ENCODE measurements around the gene MANF. TPM values are rescaled to one million over a fixed set of nuclear protein-coding genes. Genes with fewer than 3 reads are reported as not detected.
"Not testable (repeated sequence)": the region's sequence is repeated elsewhere in the genome, so short reads cannot be mapped to it uniquely, and the experiment has no call there.

MANF gene
- total RNA-seq, 1 donor = 11.2 TPM

DNA sequence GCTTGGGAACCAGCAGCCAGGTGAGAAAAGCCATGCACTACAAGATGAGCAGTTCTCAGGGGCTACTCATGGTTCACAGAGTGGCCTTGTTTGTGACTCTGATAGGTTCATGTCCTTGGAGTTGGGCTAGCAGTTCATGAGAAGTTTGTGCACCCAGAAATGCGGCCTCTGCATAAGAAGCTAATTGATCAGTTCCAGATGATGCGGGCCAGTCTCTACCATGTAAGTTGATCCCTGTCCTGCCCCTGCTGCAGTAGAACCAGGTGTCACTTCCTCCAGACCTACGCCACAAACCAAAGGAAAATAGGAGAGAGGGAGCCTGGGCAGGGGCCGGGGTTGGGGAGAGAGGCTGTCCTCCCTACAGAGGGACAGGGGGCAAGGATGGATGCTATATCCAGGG lies 27.2 kb upstream of the MANF start:
- H3K27me3 ChIP-seq (ENCODE audit: insufficient read depth, low read length) = no peaks in the 10 kb centered on the region
- H3K9me3 ChIP-seq (ENCODE audit: low read depth, low read length) = no peaks in the 10 kb centered on the region
- H3K4me1 ChIP-seq (ENCODE audit: insufficient read depth, low read length) = no peaks in the 10 kb centered on the region
- H3K4me3 ChIP-seq (ENCODE audit: low read length) = no peak overlapping the region

DNA sequence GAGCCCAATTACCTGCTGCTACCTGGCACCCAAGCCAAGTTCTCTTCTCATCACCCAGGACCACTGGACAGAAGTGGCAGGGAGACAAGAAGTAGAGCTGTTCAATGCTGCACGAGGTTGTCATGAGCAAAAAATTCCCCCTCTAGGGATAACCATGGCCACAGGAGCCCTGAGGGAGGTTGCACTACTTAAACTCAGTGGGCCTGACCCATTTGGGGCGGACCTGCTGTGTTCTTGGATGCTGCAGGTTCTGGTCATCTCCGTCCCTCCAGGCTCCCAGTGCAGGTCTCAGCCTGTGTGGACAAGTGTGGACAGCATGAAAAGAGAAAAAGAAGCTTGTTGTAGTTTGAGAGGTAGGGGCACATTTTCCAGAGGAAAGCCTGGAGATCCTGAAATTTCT lies 26.1 kb upstream of the MANF start:
- Histone ChIP-seq H3K4me3 (ENCODE audit: low read length) (no peak overlapping the region), H3K9me3 (ENCODE audit: low read depth, low read length) (no peaks in the 10 kb centered on the region), H3K4me1 (ENCODE audit: insufficient read depth, low read length) (no peaks in the 10 kb centered on the region), H3K27me3 (ENCODE audit: insufficient read depth, low read length) (no peaks in the 10 kb centered on the region)

DNA sequence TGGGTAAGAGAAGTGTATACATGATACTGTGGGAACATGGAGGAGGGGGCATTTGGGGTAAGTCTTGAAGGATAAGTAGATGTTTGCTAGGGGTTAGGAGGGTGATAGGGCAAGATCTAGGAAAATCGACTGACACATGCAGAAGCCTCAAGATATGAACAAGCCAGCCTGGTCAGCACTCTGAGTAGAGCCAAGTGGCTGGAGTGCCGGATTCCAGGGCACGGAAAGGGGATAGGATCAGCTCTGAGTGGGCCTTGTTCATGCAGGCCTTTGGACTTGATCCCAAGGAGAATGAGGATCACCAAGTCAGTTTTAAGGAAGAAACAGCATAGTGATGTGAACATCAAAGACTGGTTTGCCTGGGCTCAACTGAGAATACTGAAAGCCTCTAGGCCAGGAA lies 24.3 kb upstream of the MANF start:
- Histone ChIP-seq H3K9me3 (ENCODE audit: low read depth, low read length) (no peaks in the 10 kb centered on the region), H3K27me3 (ENCODE audit: insufficient read depth, low read length) (no peaks in the 10 kb centered on the region), H3K4me3 (ENCODE audit: low read length) (no peak overlapping the region), H3K4me1 (ENCODE audit: insufficient read depth, low read length) (no peaks in the 10 kb centered on the region)

- no peak overlapping the region for H3K4me3 ChIP-seq (ENCODE audit: low read length)
- no peaks in the 10 kb centered on the region for H3K4me1 ChIP-seq (ENCODE audit: insufficient read depth, low read length)
- H3K27me3 ChIP-seq (ENCODE audit: insufficient read depth, low read length) = no peaks in the 10 kb centered on the region
- no peaks in the 10 kb centered on the region for H3K9me3 ChIP-seq (ENCODE audit: low read depth, low read length)
These were observed 23.3 kb upstream of the MANF start for GRCh38 chr3:51361746-51362145.

GRCh38 chr3:51362476-51362875 lies 22.6 kb upstream of the MANF start:
- H3K9me3 ChIP-seq (ENCODE audit: low read depth, low read length) = no peaks in the 10 kb centered on the region
- H3K4me1 ChIP-seq (ENCODE audit: insufficient read depth, low read length) = no peaks in the 10 kb centered on the region
- no peak overlapping the region for H3K4me3 ChIP-seq (ENCODE audit: low read length)
- no peaks in the 10 kb centered on the region for H3K27me3 ChIP-seq (ENCODE audit: insufficient read depth, low read length)

- H3K4me3 ChIP-seq (ENCODE audit: low read length); H3K27me3 ChIP-seq (ENCODE audit: insufficient read depth, low read length); H3K4me1 ChIP-seq (ENCODE audit: insufficient read depth, low read length); H3K9me3 ChIP-seq (ENCODE audit: low read depth, low read length): not testable (repeated sequence)
These were observed 16.8 kb upstream of the MANF start for GRCh38 chr3:51368276-51368675.

GRCh38 chr3:51371943-51372557 lies 13.0 kb upstream of the MANF start:
- H3K27me3 ChIP-seq (ENCODE audit: insufficient read depth, low read length) = no peaks in the 10 kb centered on the region
- no peak overlapping the region for H3K4me3 ChIP-seq (ENCODE audit: low read length)
- no peaks in the 10 kb centered on the region for H3K9me3 ChIP-seq (ENCODE audit: low read depth, low read length)
- no peaks in the 10 kb centered on the region for H3K4me1 ChIP-seq (ENCODE audit: insufficient read depth, low read length)

DNA sequence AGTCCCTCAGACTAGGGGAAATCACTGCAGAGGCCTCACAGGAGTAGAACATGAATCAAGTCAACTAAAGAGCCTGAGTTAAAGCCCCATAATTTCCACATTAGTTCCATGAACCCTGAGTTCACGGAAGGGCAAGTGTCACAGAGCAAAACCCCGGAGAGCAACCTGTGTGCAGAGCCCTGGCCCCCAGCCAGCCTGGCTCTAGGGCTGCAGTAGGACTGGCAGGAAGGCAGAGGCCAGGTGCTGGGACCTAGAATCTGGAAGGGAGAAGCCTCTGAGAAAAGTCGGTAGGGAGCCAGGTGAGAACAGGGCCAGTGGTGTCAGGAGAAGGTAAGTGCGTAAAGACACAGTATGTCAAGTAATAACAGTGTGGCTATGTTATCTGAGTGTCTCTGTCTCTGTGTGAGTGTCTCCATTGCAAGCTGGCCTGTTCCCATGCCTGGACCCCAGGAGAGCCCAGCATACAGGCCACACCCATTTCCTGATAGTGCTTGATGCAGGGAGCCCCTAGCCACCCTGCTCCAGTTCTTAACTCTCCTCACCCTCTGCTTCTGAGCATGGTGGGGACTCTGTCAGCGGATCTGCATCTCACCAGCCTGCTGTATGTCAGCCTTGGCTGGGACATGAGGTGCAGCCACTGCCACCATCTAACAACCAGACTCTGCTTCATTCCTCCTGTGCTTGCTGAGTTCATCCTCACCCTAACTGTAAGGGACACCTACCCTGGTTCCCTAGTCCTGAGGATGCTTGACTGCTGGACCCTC lies 11.3 kb upstream of the MANF start:
- Histone ChIP-seq H3K9me3 (ENCODE audit: low read depth, low read length) (no peaks in the 10 kb centered on the region), H3K4me1 (ENCODE audit: insufficient read depth, low read length) (no peaks in the 10 kb centered on the region), H3K27me3 (ENCODE audit: insufficient read depth, low read length) (no peaks in the 10 kb centered on the region), H3K4me3 (ENCODE audit: low read length) (no peak overlapping the region)

GRCh38 chr3:51374456-51374855 lies 10.6 kb upstream of the MANF start:
- H3K4me1 ChIP-seq (ENCODE audit: insufficient read depth, low read length) = peaks cover 4% of the 10 kb centered on the region
- H3K27me3 ChIP-seq (ENCODE audit: insufficient read depth, low read length) = no peaks in the 10 kb centered on the region
- H3K9me3 ChIP-seq (ENCODE audit: low read depth, low read length) = no peaks in the 10 kb centered on the region
- H3K4me3 ChIP-seq (ENCODE audit: low read length) = no peak overlapping the region

DNA sequence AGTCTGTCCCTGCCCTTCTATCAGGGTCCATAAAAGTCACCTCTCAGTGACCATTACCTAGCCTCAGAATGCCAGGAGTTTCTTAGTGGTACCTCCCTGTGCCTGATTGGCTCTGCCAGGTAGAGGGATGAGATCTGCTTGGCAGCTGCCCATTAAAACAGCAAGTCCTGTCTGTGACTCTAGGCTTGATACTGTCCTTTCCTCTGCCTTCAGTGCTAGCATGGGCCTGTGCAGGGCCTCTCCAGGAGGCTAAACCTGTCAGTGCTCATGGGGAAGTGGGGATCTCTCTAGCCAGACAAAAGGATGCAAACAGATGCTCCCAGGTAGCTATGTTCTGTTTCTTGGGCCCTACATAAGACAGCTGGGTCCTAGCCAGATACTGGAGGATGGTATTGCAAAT lies 10.0 kb upstream of the MANF start:
- H3K9me3 ChIP-seq (ENCODE audit: low read depth, low read length) = no peaks in the 10 kb centered on the region
- H3K4me1 ChIP-seq (ENCODE audit: insufficient read depth, low read length) = peaks cover 4% of the 10 kb centered on the region
- no peak overlapping the region for H3K4me3 ChIP-seq (ENCODE audit: low read length)
- no peaks in the 10 kb centered on the region for H3K27me3 ChIP-seq (ENCODE audit: insufficient read depth, low read length)

DNA sequence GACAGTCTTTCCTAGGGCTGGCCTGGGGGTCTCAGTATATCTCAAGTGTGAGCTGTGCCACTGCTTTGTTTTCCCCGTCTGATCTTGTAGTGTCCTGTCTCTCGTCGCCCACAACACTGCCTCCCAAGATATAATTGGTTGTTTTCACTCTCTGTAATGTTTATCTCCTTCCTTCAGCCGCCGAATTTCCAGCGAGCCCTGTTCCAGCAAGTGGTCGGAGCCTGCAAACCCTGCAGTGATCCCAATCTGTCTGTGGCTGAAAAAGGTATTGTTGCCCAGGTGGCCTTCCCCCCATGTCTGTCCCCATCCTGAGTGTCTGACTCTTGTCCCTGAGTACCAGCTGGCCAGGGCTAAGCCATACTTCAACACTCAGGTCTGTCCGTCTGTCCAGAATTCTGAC lies 9.5 kb upstream of the MANF start:
- no peaks in the 10 kb centered on the region for H3K27me3 ChIP-seq (ENCODE audit: insufficient read depth, low read length)
- H3K4me1 ChIP-seq (ENCODE audit: insufficient read depth, low read length) = peaks cover 4% of the 10 kb centered on the region
- H3K9me3 ChIP-seq (ENCODE audit: low read depth, low read length) = no peaks in the 10 kb centered on the region
- H3K4me3 ChIP-seq (ENCODE audit: low read length) = no peak overlapping the region

DNA sequence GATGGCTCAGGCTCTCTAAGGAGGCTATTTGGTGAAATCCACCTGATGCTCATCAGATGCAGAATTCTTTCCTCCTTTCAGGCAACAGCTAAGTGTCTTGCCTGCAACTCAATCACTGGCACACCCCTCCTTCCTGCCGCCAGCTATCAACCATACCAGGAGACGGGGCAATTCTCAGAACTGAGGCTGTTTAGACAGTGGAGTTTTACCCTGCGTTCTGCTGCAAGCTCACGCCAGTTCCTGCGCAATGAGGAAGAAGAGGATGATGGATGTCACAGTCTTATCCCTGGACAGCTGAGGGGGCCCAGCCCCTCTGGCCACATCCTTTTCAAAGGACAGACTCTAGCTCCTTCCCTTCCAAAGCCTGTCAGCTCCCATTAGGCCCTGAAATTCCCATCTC lies 7.0 kb upstream of the MANF start:
- Histone ChIP-seq H3K4me1 (ENCODE audit: insufficient read depth, low read length) (peaks cover 4% of the 10 kb centered on the region), H3K4me3 (ENCODE audit: low read length) (no peak overlapping the region), H3K27me3 (ENCODE audit: insufficient read depth, low read length) (no peaks in the 10 kb centered on the region), H3K9me3 (ENCODE audit: low read depth, low read length) (no peaks in the 10 kb centered on the region)

DNA sequence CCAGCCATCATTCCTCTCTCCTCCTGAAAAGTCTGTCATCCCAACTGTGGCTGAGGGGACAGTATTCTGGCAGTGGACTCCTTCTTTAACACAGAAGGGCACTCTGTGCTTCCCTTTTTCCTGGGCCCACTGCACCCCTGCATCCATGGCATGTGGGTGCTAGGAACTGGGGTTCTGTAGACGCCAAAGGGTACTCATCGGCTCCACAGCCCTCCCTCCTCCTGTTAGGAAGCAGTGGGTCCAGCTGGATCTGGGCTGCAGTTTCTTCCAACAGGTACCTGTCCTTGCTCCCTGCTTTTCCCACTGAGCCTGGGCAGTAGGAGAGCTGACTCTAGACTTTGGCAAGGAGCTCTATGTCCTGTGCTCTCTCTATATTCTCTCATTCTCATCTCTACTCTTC lies 6.4 kb upstream of the MANF start:
- no peaks in the 10 kb centered on the region for H3K27me3 ChIP-seq (ENCODE audit: insufficient read depth, low read length)
- H3K4me3 ChIP-seq (ENCODE audit: low read length) = no peak overlapping the region
- peaks cover 4% of the 10 kb centered on the region for H3K4me1 ChIP-seq (ENCODE audit: insufficient read depth, low read length)
- no peaks in the 10 kb centered on the region for H3K9me3 ChIP-seq (ENCODE audit: low read depth, low read length)

DNA sequence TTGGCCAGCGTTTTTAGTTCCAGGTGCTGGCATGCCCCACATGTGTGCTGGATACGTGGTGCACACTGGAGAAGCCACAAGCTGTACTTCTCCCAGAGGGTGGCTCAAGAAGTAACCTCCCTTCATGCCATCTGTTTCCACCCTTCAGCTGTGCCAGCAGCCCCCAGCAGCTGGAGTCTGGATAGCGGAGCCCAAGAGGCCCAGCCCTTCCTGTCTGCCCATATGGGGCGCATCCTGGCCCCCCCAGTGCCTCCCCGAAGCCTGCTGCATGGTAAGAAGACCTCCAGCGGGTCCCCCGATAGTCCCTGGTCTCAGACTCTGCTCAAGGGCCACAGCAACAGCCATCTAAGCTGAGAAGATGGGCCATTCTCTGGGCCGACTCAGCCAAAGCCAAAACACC lies 5.8 kb upstream of the MANF start:
- no peaks in the 10 kb centered on the region for H3K9me3 ChIP-seq (ENCODE audit: low read depth, low read length)
- H3K4me3 ChIP-seq (ENCODE audit: low read length) = no peak overlapping the region
- peaks cover 8% of the 10 kb centered on the region for H3K4me1 ChIP-seq (ENCODE audit: insufficient read depth, low read length)
- H3K27me3 ChIP-seq (ENCODE audit: insufficient read depth, low read length) = no peaks in the 10 kb centered on the region

GRCh38 chr3:51379746-51380455 lies 5.2 kb upstream of the MANF start:
- peaks cover 10% of the 10 kb centered on the region for H3K4me1 ChIP-seq (ENCODE audit: insufficient read depth, low read length)
- H3K9me3 ChIP-seq (ENCODE audit: low read depth, low read length) = no peaks in the 10 kb centered on the region
- no peaks in the 10 kb centered on the region for H3K27me3 ChIP-seq (ENCODE audit: insufficient read depth, low read length)
- no peak overlapping the region for H3K4me3 ChIP-seq (ENCODE audit: low read length)

Data from mononuclear cell (primary cell).